IPS-18a (cell line): ENCODE results near the gene COX18.
A peak's percentile ranks its signal among the peaks of the same experiment; 100 is the strongest.

Experiments used
- H3K27ac ChIP-seq: one replicate; pipeline ENCODE4 v1.5.1; 2013; ENCODE audit warnings: low read length
- H3K27me3 ChIP-seq: one replicate; pipeline ENCODE4 v1.6.1; 2013; ENCODE audit warnings: mild to moderate bottlenecking, low read length; ENCODE audit not compliant: control insufficient read depth, insufficient read depth
- H3K36me3 ChIP-seq: one replicate; pipeline ENCODE4 v1.6.1; 2013; ENCODE audit warnings: low read depth, low read length; ENCODE audit not compliant: control insufficient read depth
- H3K4me1 ChIP-seq: one replicate; pipeline ENCODE4 v1.6.1; 2013; ENCODE audit warnings: low read depth, low read length; ENCODE audit not compliant: control insufficient read depth
- H3K4me3 ChIP-seq: one replicate; pipeline ENCODE4 v1.5.1; 2013; ENCODE audit warnings: low read length
- H3K9ac ChIP-seq: one replicate; pipeline ENCODE4 v1.6.1; 2013; ENCODE audit warnings: mild to moderate bottlenecking, low read length, moderate library complexity
- H3K9me3 ChIP-seq: one replicate; pipeline ENCODE4 v1.6.1; 2013; ENCODE audit warnings: low read depth, low read length; ENCODE audit not compliant: control insufficient read depth

COX18 gene

GRCh38 chr4:73080789-73081188, 11.3 kb upstream of the COX18 start:
- Histone ChIP-seq H3K9me3 (no peaks in the 10 kb centered on the region), H3K27me3 (no peaks in the 10 kb centered on the region), H3K4me1 (no peaks in the 10 kb centered on the region), H3K9ac (no peak overlapping the region), H3K27ac (no peak overlapping the region), H3K4me3 (no peak overlapping the region), H3K36me3 (peaks cover 45% of the 10 kb centered on the region)

DNA sequence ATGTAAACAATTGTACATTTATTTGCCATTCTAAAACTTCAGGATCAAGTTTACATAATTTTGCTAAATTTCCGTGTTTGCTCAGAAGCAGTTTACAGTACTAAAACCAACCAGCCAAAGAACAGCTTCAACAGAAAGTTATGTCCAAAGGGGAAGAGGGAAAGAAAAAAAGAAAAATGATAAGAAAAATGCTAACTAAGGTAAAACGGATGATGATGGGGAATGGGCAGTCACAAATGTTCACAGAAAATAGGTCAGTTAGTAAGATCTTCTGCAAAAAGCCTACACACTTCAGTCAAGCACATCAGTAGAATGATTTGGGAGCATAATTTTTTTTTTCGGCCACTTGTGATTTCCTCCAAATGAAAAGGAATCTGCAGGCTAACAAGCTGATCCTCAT, 6.3 kb upstream of the COX18 start:
- peaks cover 35% of the 10 kb centered on the region for H3K36me3 ChIP-seq
- H3K4me3 ChIP-seq: no peak overlapping the region
- H3K27ac ChIP-seq: no peak overlapping the region
- H3K9ac ChIP-seq: no peak overlapping the region
- no peaks in the 10 kb centered on the region for H3K27me3 ChIP-seq
- H3K9me3 ChIP-seq: no peaks in the 10 kb centered on the region
- no peaks in the 10 kb centered on the region for H3K4me1 ChIP-seq

- peak overlapping the region; percentile 100 for H3K4me3 ChIP-seq
- H3K27me3 ChIP-seq: no peaks in the 10 kb centered on the region
- H3K4me1 ChIP-seq: peaks cover 8% of the 10 kb centered on the region
- no peaks in the 10 kb centered on the region for H3K9me3 ChIP-seq
- H3K27ac ChIP-seq: peak overlapping the region; percentile 60
- H3K36me3 ChIP-seq: peaks cover 15% of the 10 kb centered on the region
- H3K9ac ChIP-seq: peak overlapping the region; percentile 97
Observed at GRCh38 chr4:73070074-73070390, 516 bp upstream of the COX18 start.

DNA sequence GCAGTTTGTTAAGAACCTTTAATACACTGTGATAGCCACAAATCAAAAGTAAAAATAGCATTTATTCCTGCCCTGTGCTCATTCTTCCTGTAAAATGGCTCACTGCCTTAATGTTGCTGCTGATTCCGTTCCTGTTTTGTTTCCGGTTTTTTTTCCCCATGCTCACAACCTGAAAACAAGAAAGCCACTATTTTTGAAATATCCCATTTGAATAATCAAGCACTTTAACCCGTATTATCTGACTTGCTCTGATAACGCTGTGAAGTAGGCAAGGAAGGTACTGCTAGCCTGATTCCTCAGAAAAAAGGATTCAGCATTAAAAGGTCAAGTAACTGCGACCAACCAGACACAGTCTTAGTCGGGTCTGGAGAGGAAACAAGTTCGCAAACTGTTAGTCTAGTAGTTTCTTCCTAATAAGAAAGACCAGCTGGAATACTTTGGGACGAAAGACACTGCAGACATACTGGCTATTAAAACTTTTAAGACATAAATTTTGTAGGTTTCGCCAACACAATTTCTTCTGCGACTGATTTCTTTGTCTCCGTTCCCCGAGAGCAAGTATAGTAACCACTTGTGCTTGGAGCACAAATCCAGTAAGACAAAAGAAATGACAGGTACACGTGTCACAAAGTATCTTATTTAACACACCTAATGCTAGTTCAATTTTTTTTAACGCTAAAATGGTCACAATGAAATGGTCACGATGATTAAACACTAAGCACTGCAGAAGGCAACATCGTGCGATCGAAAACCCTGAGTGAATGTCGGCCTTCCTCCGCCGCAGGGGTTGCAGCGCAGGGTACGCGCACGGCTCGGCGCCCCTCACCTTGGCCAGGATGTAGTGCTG, 802 bp downstream of the COX18 start:
- Histone ChIP-seq H3K4me3 (peak overlapping the region; percentile 100), H3K9ac (peak overlapping the region; percentile 97), H3K36me3 (peaks cover 13% of the 10 kb centered on the region), H3K27me3 (no peaks in the 10 kb centered on the region), H3K4me1 (peaks cover 8% of the 10 kb centered on the region), H3K27ac (peak overlapping the region; percentile 88), H3K9me3 (no peaks in the 10 kb centered on the region)

DNA sequence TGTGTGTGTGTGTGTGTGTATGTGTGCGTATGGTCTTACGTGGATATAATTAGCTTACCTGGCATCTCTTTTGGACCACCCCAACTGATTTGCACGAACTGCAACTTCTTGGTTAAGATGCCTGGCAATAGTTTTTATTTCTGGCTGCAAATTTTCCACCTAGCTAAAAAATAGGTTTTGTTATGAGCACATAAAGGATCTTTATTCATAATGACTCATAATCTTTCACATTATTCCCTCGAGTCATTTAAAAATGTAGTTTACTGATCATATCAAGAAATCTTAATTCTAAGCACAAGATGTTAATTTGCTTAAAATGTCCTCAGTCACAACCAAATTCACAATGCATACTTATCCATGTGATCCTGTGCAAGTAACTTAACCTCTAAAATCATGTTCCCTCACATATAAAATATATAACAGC, 1.5 kb downstream of the COX18 start:
- Histone ChIP-seq H3K27ac (no peak overlapping the region), H3K4me3 (peak overlapping the region; percentile 100), H3K9ac (peak overlapping the region; percentile 97), H3K4me1 (peaks cover 8% of the 10 kb centered on the region), H3K36me3 (peaks cover 17% of the 10 kb centered on the region), H3K9me3 (no peaks in the 10 kb centered on the region), H3K27me3 (no peaks in the 10 kb centered on the region)

DNA sequence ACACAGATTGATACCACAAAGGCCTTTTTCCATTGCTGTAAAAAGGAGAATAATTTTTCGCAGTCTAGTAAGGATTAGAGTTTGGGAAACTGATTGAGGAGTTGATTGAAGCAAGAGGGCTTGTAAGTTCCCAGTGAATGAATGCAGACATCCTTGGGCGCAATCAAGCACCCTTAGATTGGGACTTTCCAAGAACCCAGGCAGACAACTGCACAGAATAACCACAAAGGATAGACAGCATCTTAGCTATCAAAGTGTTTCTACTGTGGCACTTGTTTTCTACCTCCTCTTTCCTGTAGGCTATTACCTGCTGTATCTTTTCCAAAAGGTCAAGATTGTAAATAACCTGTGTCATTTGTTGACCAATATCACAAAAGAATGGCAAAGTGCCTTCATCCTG, 2.6 kb downstream of the COX18 start:
- Histone ChIP-seq H3K9me3 (no peaks in the 10 kb centered on the region), H3K27me3 (no peaks in the 10 kb centered on the region), H3K27ac (no peak overlapping the region), H3K4me1 (peaks cover 8% of the 10 kb centered on the region), H3K36me3 (peaks cover 22% of the 10 kb centered on the region), H3K9ac (no peak overlapping the region), H3K4me3 (no peak overlapping the region)

- peaks cover 8% of the 10 kb centered on the region for H3K4me1 ChIP-seq
- no peak overlapping the region for H3K9ac ChIP-seq
- no peaks in the 10 kb centered on the region for H3K27me3 ChIP-seq
- peaks cover 25% of the 10 kb centered on the region for H3K36me3 ChIP-seq
- no peaks in the 10 kb centered on the region for H3K9me3 ChIP-seq
- H3K4me3 ChIP-seq: no peak overlapping the region
- H3K27ac ChIP-seq: no peak overlapping the region
Observed at GRCh38 chr4:73066445-73066844, 3.1 kb downstream of the COX18 start.

GRCh38 chr4:73064536-73064935, 5.0 kb downstream of the COX18 start:
- H3K4me3 ChIP-seq: no peak overlapping the region
- H3K36me3 ChIP-seq: peaks cover 42% of the 10 kb centered on the region
- H3K27ac ChIP-seq: no peak overlapping the region
- no peak overlapping the region for H3K9ac ChIP-seq
- H3K9me3 ChIP-seq: no peaks in the 10 kb centered on the region
- H3K4me1 ChIP-seq: peaks cover 8% of the 10 kb centered on the region
- no peaks in the 10 kb centered on the region for H3K27me3 ChIP-seq

- H3K4me1 ChIP-seq: peaks cover 20% of the 10 kb centered on the region
- peaks cover 34% of the 10 kb centered on the region for H3K36me3 ChIP-seq
- no peaks in the 10 kb centered on the region for H3K27me3 ChIP-seq
- H3K27ac ChIP-seq: peak overlapping the region; percentile 11
- H3K9ac ChIP-seq: no peak overlapping the region
- no peak overlapping the region for H3K4me3 ChIP-seq
- H3K9me3 ChIP-seq: no peaks in the 10 kb centered on the region
Observed at GRCh38 chr4:73055241-73055897, 14.1 kb downstream of the COX18 start.

- peaks cover 20% of the 10 kb centered on the region for H3K4me1 ChIP-seq
- peaks cover 21% of the 10 kb centered on the region for H3K36me3 ChIP-seq
- H3K9me3 ChIP-seq: no peaks in the 10 kb centered on the region
- no peak overlapping the region for H3K27ac ChIP-seq
- no peaks in the 10 kb centered on the region for H3K27me3 ChIP-seq
- no peak overlapping the region for H3K4me3 ChIP-seq
- H3K9ac ChIP-seq: no peak overlapping the region
Observed at GRCh38 chr4:73053974-73054480, 15.5 kb downstream of the COX18 start.

- Histone ChIP-seq H3K4me1 (peaks cover 20% of the 10 kb centered on the region), H3K36me3 (peaks cover 13% of the 10 kb centered on the region), H3K27ac (no peak overlapping the region)
Observed at GRCh38 chr4:73053076-73053475, 16.4 kb downstream of the COX18 start.

More at GRCh38 chr4:73053076-73053475, 16.4 kb downstream of the COX18 start:
- Histone ChIP-seq H3K27me3 (no peaks in the 10 kb centered on the region), H3K9me3 (no peaks in the 10 kb centered on the region), H3K4me3 (no peak overlapping the region), H3K9ac (no peak overlapping the region)
